COLO668 (cell line): Measurements from ENCODE around the gene RIMKLA.

Experiments used
- DNase-seq: peaks from one replicate; lab custom pipeline; 2025; ENCODE audit not compliant: unreplicated experiment; lab: John Stamatoyannopoulos, UW

The RIMKLA gene

DNA sequence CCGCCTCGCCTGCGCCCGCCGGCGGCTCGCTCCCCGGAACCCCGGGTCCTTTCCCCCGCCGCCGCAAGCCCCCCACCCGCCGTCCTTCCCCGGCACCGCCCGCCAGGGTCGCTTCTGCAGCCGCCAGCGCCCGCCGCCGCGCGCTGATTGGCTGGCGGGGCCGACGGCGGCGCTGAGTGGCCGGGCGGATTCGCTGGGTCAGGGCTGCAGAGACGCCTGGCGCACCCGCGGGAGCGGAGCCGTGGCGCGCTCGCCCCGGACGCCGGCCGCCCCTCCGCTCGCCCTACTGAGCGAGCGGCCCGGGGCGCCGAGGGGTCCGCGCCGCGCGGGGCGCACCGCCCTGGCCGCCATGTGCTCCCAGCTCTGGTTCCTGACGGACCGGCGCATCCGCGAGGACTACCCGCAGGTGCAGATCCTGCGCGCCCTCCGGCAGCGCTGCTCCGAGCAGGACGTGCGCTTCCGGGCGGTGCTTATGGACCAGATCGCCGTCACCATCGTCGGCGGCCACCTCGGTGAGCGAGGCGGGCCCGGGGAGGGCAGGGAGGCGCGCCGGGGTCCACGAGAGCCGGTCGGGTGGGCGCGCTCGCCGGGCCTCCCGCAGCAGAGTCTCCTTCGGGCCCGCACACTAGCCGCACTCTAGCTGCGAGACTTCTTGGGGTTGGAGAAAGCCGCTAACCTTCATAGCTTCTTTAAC is at the start of gene RIMKLA:
Gene RIMKLA, plus strand, starts transcription at position 207 of the 694 bp plus-strand sequence. Its CDS starts 143 bp downstream, at position 350.
- DNase-seq = peak; percentile 98

- no peak for DNase-seq
Observed at GRCh38 chr1:42332877-42333276, 47.7 kb upstream of the RIMKLA start.

DNA sequence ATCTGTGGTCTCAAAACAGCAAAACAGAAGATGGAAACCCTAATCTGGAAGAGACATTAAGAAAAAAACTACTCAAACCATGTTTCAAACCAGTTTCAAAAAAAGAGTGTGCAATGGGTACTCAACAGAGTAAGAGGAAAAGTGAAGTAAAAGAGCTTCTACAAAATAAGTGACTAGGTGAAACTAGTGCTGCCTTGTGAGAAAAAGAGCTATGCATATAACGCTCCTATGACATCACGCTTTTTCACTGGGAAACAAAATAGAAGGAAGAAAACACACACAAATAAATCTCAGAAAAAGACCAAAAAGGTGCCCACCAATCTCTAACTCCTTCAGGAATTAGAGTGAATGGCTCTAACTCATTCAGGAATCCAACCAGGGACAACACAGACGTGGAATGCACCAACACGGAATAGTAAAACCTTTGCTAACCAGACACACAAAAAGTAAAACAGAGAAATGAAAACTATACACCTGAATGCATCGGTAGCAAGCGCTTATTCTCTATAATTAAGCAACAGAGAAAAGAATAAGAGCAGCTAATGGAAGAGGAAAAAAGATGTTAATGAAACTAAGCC is 46.8 kb upstream of the RIMKLA start:
- DNase-seq = no peak

- DNase-seq = peak; percentile 82
Observed at GRCh38 chr1:42334240-42335049, 46.1 kb upstream of the RIMKLA start.

DNA sequence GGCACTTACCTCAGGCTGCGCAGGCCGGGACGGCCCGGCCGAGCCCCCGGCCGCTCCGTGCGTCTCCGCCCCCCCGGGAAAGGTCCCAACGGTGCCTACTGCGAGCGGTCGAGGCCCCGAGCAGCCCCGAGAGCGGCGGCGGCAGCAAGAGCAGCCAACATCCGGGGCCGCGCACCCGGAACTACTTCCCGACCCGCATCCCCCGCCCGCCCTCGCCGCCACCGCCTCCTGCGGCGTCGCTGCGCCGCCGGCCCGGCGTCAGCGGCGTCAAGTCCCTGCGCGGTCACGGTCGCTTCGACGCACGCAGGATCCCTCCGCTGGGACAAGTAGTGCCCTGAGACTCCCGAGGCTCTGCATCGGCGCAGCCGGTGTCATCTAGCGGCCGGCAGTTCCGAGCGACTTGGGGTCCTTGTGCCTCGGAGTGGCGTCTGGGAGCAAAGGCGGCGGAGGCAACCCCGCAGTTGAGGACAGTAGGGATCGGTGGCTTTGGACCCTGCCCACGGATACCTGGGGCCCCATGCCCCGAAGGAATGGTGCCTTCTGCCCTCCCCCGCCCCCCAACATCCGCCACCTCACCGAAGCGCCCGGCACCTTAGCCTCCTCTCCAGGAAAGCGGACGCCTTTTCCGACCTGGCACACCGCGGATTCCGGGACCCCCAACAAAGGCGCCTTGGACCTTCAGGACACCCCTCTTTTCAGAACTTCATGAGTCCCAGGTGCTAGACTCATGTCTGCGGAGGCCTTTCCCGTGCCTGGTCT is 45.4 kb upstream of the RIMKLA start, which contains the start of gene FOXJ3:
Gene FOXJ3, minus strand, starts transcription at position 186 of the 759 bp plus-strand sequence. CDS start 24,142 bp downstream, outside the sequence.
- DNase-seq = peak; percentile 100

- peak; percentile 45 for DNase-seq
Observed at GRCh38 chr1:42335809-42336518, 44.6 kb upstream of the RIMKLA start.

- DNase-seq = no peak
Observed at GRCh38 chr1:42336978-42337377, 43.6 kb upstream of the RIMKLA start.

GRCh38 chr1:42340093-42340492 is 40.5 kb upstream of the RIMKLA start:
- peak; percentile 92 for DNase-seq

DNA sequence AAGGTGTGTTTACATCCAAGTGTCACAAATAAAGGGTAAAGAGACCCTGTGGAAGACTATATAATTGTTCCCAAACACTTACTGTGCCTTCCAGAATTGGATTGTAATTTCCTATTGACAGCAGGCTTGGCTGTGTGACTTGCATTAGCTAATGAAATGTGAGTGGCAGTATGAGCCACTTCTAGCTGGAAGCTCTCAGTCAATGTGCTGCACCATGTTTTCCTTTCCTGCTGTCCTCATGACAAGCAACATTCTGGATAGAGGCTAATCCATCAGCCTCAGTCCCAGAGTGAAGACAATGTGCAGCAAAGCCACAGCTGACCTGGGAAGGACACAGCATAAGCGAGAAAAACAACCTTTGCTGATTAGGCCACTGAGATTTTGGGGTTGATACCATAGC is 39.7 kb upstream of the RIMKLA start:
- peak; percentile 68 for DNase-seq

GRCh38 chr1:42343049-42343448 is 37.5 kb upstream of the RIMKLA start:
- DNase-seq = no peak

GRCh38 chr1:42348498-42348897 is 32.1 kb upstream of the RIMKLA start:
- no peak for DNase-seq

DNA sequence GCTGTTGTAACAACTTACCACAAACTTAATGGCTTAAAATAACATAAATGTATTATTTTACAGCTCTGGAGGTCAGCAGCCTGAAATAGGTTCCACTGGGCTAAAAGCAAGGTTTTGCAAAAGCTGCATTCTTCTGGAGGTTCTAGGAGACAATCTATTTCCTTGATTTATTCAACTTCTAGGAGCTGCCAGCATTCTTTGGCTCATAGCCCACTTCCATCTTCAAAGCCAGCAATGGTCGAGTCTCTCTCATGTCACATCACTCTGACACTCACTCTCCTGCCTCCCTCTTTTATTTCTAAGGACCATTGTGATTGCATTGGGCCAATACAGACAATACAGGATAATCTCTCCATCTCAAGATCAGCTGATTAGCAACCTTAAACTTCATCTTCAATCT is 30.5 kb upstream of the RIMKLA start:
- no peak for DNase-seq

DNA sequence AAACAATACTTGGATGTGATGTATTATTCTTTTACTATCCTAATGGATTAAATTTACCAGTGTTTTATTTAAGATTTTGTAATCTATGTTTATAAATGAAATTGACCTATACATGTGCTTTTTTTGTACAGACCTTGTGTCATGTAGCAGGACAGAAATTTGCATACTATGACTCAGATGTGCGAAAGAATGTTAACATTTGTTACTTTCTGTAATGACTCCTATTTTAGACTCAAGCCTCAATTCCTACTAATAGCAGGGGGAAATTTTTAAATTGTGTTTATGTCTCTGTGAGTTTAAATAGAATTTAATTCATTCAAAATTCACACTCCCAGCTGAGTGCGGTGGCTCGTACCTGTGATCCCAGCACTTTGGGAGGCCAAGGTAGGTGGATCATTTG is 21.8 kb upstream of the RIMKLA start:
- DNase-seq = no peak

- DNase-seq = no peak
Observed at GRCh38 chr1:42359466-42359865, 21.1 kb upstream of the RIMKLA start.

DNA sequence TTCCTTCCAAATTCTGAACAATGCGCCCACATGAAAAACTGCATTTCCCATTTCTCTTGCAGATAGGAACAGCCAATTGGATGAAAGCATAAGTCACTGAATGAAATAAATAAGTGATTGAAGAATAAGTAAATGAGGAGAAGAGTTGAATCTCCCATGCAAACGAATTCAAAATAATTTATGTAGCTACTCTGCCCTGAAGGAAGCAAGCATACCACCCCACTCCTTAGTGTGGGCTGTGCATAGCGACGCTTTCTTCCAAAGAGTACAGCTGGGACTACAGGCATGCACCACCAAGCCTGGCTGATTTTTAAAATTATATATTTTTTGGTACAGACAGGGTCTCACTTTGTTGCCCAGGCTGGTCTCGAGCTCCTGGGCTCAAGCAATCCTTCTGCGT is 16.5 kb upstream of the RIMKLA start:
- no peak for DNase-seq

GRCh38 chr1:42364542-42364941 is 16.1 kb upstream of the RIMKLA start:
- no peak for DNase-seq

DNA sequence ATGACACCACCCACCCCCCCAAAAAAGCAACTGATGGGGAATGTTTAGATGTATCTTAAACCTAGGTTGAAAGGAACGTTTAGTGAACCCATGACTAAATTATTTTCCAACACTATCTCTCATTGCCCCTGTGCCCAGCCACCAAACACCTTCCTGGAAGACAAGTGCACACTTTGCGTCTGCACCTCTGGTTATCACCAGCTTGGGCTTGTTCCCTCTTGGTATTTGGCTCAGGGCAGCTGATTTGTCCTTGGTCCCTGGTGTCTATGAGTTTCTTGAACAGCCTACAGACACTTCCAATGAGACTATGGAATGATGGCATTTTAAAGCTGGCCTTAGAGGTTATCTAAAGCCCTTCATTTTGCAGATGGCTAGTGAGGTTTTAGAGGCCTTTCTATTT is 15.5 kb upstream of the RIMKLA start:
- DNase-seq = no peak

DNA sequence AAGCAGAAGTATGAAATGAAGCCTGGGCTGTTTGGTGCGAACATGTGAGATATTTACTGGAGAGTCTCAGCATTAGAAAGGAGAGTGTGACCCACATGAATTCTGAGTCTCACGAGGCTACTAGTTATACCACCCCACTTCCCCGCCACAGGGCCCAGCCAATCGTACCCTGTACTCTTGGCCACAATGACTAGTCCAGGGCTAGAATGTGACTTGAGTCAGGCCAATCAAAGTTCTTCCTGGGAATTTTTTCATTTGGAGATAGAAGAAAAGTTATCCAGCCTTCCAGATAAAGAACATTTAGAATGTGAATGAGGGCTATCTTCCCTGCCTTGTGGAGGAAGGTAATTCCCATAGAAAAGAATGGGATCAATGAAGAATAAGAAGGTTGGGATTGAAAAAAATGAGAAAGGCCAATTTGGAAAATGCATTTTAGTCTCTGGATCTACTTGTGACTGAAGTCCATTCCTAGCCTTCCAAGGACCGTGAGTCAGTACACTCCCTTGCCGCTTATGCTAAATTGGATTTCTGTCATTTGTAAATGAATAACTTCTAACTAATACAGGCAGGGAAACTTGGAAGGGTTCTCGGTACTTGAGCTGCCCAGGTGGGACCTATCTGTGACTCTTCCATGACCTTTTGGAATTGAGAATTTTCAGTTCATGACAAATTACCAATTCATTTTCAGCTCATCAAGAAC is 12.3 kb upstream of the RIMKLA start:
- no peak for DNase-seq

DNA sequence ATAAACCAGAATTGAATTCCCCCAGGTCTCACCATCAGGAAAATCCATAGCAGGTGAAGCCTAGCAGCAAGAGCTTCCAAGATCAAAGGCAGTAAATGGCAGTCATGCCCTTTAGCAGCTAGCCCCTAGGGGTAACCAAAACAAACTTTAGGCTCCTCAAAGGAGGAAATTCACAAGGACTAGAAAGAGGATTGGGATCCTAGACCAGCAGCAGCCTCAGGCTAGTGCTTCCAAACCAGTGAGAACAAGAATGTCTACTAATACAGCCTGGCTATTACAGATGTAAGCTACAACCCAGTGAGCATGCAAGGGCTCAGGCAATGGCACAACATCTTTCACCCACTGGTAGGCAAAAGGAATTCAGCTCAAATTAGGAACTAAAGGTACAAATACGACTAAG is 11.1 kb upstream of the RIMKLA start:
- no peak for DNase-seq
